GM12891 (cell line): ENCODE data around the gene CRYBB2.
"Not testable (repeated sequence)": the region's sequence is repeated elsewhere in the genome, so short reads cannot be mapped to it uniquely, and the experiment has no call there.

Experiments used
- POLR2A ChIP-seq: IDR thresholded peaks from 2 replicates; pipeline ENCODE4 v1.6.1; 2011; ENCODE audit warnings: low read depth, low read length, control low read depth
- POLR2AphosphoS5 ChIP-seq: IDR thresholded peaks from 2 replicates; pipeline ENCODE4 v1.6.1; 2011; ENCODE audit warnings: low read depth, low read length, control low read depth
- TAF1 ChIP-seq: IDR thresholded peaks from 2 replicates; pipeline ENCODE4 v1.6.1; 2011; ENCODE audit warnings: low read depth, low read length, control low read depth

DNA sequence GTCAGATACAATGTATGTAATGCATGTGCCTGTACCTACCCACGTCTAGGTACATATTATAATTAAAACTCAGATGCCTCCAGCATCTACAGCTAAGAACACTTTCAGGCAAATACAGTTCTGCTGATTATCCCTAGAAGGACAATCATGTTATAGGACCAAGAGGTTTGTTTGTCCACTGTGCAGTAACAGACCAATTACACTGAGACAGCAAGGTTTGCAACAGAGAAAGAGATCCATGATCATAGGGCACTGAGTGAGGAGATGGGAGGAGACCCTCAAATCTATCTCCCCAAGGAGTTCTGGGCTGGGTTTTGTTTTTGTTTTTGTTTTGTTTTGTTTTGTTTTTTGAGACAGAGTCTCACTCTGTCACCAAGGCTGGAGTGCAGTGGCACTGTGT lies 49.5 kb downstream of the CRYBB2 start:
- TF ChIP-seq POLR2A, TAF1, POLR2AphosphoS5: not testable (repeated sequence)
